Coronary artery (tissue), 2 donors: Measurements from ENCODE around the gene DYNC1LI2.

Experiments
- DNase-seq: peaks from one replicate; pipeline ENCODE4 v3.0.0-alpha.2; 2017; ENCODE audit warnings: low spot score
- H3K27ac ChIP-seq, 2 donors: fragments of 200-600 bp; sonication (generic); one replicate each; pipeline ENCODE4 v1.5.1; 2016 to 2019
- H3K4me3 ChIP-seq: fragments of 200-600 bp; sonication (generic); 2 replicates; pipeline ENCODE4 v1.5.1; 2016; ENCODE audit warnings: mild to moderate bottlenecking, moderate library complexity
- TF ChIP-seq, protein P1 (sequence below): fragments of 200-600 bp; sonication (generic); IDR thresholded peaks from one replicate; pipeline ENCODE4 v1.5.1; 2019; ENCODE audit warnings: antibody characterized with exemption

The DYNC1LI2 gene

DNA sequence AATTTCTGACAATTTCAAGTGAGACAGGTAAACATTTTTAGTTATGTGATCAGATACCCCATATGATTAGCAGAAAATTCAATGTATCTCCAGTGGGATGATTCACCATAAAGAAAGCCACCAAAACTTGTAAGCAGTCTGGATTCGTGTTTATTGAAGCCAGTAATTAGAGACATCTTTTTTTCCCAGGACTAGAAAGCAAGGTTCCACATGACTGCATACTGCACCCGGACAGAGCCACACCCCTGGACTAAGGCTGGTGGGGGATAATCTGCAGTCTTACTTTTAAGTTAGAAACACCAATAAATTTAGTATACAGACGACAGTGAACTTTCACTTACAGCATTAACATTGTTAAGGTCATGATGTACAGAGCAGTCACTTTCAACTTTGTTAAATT is 30.6 kb downstream of the DYNC1LI2 start:
- Histone ChIP-seq H3K4me3 (no peak overlapping the region), H3K27ac (no peak overlapping the region)
- TF ChIP-seq, protein P1, sequence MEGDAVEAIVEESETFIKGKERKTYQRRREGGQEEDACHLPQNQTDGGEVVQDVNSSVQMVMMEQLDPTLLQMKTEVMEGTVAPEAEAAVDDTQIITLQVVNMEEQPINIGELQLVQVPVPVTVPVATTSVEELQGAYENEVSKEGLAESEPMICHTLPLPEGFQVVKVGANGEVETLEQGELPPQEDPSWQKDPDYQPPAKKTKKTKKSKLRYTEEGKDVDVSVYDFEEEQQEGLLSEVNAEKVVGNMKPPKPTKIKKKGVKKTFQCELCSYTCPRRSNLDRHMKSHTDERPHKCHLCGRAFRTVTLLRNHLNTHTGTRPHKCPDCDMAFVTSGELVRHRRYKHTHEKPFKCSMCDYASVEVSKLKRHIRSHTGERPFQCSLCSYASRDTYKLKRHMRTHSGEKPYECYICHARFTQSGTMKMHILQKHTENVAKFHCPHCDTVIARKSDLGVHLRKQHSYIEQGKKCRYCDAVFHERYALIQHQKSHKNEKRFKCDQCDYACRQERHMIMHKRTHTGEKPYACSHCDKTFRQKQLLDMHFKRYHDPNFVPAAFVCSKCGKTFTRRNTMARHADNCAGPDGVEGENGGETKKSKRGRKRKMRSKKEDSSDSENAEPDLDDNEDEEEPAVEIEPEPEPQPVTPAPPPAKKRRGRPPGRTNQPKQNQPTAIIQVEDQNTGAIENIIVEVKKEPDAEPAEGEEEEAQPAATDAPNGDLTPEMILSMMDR = no peak
- DNase-seq = no peak

DNA sequence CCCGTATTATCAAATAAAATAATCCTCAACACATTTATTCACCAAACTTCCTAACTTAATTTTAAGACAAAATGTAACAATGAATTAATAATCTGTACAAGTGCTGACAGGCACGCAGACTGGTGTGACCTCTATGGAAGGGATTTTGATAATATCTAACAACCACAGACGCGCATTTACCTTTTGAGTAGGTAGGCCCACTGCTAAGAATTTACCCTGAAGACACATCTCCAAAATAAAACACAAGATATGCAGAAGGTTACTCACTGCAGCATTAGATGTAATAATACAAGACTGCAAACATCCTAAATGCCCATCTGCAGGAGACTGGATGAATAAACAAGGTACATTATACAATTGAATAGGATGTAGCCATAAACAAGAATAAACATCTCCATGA is 32.2 kb downstream of the DYNC1LI2 start:
- Histone ChIP-seq H3K4me3 (no peak overlapping the region), H3K27ac (no peak overlapping the region)
- DNase-seq = no peak
- TF ChIP-seq, protein P1 = no peak

DNA sequence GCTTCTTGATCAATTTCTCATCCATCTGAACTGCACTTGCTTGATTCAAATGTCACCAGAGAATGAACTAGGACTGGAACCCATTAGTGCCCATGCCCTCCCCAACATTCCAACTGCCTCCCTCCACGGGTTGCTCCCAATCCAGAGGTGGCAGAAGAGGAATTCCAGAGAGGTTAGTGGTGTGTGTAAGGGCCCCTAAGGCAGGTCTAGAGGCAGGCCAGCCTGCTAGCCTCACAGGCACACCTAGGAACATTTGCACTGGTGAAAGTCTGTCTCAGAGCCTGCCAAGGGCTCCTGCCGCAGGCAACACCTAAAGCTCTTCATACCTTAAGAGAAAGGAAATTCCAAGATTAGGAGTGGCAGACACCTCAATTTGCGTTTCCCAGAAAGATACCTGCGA is 33.6 kb downstream of the DYNC1LI2 start:
- TF ChIP-seq, protein P1 = no peak
- Histone ChIP-seq H3K27ac (no peak overlapping the region), H3K4me3 (no peak overlapping the region)
- no peak for DNase-seq

DNA sequence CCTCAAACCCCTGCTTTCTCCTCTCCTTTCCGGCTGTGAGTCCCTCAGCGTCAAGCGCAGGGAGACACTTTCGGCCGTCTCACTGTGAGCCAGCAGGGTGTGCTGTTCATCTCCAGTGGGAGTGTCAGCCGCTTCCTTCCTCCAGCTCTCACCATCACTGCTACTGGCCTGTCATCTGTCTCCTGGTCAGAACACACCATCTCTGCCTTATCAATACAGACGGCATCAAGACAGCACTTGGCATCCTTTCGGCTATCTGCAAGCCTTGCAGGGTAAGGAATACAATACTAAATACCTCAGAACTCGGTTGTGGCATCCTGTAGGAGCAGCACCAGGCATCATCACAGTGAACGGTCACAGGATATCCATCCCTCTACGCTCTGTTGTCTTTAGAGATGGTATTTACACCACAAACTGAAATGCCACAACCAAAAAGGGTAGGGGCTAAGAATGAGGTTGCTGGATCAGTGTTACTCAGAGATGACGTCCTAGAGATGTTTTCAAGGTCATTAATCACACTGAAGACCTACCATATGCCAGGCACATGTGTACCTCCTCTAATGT is 34.2 kb downstream of the DYNC1LI2 start:
- TF ChIP-seq, protein P1 = no peak
- no peak for DNase-seq
- Histone ChIP-seq H3K27ac (no peak overlapping the region), H3K4me3 (no peak overlapping the region)

DNA sequence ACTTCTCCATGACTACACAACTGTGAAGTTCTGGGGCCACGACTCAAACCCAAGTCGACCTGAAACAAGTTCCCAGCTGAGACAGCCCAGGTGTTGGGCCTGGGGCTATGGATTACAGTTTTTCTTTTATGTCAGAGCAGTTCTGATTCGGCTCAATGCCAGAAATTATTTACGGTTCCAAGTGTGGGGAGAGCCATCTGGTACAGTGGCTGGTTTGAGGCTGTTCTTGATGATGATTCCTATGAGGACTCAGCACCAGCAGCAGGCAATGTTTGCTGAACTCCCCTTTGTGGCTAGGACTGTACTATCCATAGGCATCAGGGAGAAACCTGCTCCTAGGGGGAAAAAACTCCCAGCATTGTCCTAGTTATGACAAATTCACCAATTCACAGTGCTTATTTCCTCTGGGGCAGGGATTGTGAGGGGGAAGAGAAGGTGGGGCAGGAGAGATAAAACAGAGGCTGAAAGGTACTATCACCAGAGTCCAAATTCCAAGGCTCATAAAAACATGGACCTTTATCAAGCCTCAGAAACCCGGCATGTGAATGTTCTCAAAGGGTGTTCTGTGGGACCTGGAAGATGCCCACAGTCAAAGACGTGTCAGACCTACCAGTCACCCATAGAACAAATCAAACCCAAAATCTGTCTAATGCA is 36.6 kb downstream of the DYNC1LI2 start:
- Histone ChIP-seq H3K4me3 (no peak overlapping the region), H3K27ac (no peak overlapping the region)
- no peak for DNase-seq
- TF ChIP-seq, protein P1 = no peak

DNA sequence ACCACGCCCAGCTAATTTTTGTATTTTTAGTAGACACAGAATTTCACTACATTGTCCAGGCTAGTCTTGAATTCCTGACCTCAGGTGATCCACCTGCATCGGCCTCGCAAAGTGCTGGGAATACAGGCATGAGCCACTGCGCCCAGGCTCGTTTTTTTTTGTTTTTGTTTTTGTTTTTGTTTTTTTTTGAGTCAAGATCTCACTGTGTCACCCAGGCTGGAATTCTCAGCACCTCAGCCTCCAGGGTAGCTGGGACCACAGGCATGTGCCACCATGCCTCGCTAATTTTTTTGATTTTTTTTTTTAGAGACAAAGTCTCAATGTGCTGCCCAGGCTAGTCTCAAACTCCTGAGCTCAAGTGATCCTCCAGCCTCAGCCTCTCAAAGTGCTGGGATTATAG is 37.3 kb downstream of the DYNC1LI2 start:
- H3K4me3 ChIP-seq = no peak overlapping the region
- no peak for DNase-seq
- H3K27ac ChIP-seq = no peak overlapping the region
- TF ChIP-seq, protein P1 = no peak

DNA sequence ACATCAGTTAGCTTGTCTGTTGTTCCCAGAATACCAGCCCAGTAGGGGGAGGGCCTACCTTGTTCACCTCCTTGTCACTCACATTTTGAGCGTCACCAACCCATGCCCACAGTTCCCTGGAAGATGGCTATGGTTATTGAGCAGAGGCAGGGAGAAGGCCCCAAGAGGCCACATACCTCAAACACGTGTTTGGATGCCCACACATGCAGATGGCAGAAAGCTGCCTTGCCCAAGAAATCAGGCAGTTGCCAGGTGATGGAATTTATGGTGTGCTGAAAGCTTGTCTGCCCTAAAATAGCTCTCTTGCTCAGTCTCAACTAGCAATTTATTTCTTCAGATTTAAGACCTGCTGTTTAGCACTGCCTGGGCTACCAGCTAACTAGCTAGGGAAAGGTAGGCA is 38.3 kb downstream of the DYNC1LI2 start:
- no peak for DNase-seq
- H3K4me3 ChIP-seq = no peak overlapping the region
- TF ChIP-seq, protein P1 = no peak
- no peak overlapping the region for H3K27ac ChIP-seq
